ENCODE results near the gene CTDSPL.

CTDSPL gene

DNA sequence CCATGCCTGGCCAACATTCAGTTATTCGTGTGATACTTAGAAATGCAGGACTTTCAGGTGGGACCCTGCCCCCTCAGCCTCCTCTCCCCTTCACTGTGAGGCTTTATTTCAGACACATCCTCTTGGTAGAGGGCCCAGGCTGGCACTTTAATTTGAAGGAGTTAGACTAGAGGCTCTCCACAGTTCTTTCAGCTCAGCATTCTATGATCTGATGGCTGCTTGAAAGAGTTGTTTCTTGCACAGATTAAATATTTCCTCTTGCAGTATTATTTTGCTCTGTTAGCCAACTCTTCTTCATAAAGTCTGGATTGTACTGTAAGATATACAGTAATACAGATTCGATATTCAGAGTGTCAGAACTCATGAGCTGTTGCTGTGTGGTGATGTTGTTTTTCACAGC lies 35.1 kb downstream of the CTDSPL start:
- no peak for ATAC-seq
- Mint-ChIP-seq H3K4me3 (no peak overlapping the region), H3K4me1 (no peaks in the 10 kb centered on the region), H3K9me3 (no peaks in the 10 kb centered on the region), H3K27me3 (no peaks in the 10 kb centered on the region), H3K27ac (no peak overlapping the region), H3K36me3 (no peaks in the 10 kb centered on the region)

DNA sequence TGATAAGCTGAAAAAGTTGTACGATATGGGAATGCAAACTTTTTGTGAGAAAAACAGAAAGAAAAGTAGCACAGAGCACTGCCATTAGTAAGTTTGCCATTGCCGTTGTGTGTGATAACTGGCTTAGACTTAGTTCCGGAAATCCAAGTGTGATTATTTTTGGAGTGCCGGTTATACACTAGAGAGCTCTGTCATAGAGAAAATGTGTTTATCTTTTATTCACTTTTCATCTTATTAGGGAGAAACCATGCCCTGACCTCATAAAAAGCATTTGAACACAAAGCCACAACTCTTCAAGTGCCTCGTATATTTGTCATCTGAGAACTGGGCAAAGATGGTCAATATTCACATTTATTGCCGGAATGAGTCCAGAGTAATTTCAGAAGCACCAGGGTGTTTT lies 36.1 kb downstream of the CTDSPL start:
- no peak for ATAC-seq
- peaks cover 6% of the 10 kb centered on the region for H3K27me3 Mint-ChIP-seq
- H3K27ac Mint-ChIP-seq, result no peak overlapping the region
- no peaks in the 10 kb centered on the region for H3K9me3 Mint-ChIP-seq
- H3K4me1 Mint-ChIP-seq, result no peaks in the 10 kb centered on the region
- H3K4me3 Mint-ChIP-seq, result no peak overlapping the region
- H3K36me3 Mint-ChIP-seq, result no peaks in the 10 kb centered on the region

DNA sequence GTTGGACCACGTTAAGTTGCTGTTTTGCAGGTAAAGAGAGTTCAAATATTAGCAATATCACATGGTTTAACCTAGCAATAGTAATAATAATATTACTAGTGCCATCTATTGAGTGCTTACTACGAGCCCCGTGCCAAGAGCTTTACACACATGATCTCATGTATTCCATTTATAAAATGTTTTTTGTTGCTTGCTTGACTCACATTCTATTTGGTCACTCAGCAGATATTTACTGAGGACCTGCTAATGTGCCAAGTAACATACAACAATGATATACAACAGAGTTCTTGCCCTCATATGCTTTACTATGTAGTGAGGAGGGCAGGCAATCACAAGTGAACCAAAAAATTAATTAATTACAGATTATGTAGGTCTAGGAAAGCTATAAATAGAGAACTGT lies 36.7 kb downstream of the CTDSPL start:
- Mint-ChIP-seq H3K36me3 (no peaks in the 10 kb centered on the region), H3K27ac (no peak overlapping the region), H3K27me3 (peaks cover 11% of the 10 kb centered on the region), H3K4me3 (no peak overlapping the region), H3K4me1 (no peaks in the 10 kb centered on the region), H3K9me3 (no peaks in the 10 kb centered on the region)
- no peak for ATAC-seq

GRCh38 chr3:37899101-37899707 lies 37.5 kb downstream of the CTDSPL start:
- peaks cover 11% of the 10 kb centered on the region for H3K27me3 Mint-ChIP-seq
- H3K36me3 Mint-ChIP-seq, result no peaks in the 10 kb centered on the region
- ATAC-seq, result peak; percentile 25
- no peaks in the 10 kb centered on the region for H3K9me3 Mint-ChIP-seq
- no peaks in the 10 kb centered on the region for H3K4me1 Mint-ChIP-seq
- no peak overlapping the region for H3K27ac Mint-ChIP-seq
- no peak overlapping the region for H3K4me3 Mint-ChIP-seq

GRCh38 chr3:37899711-37900306 lies 38.1 kb downstream of the CTDSPL start:
- Mint-ChIP-seq H3K36me3 (no peaks in the 10 kb centered on the region), H3K9me3 (no peaks in the 10 kb centered on the region), H3K4me3 (no peak overlapping the region), H3K4me1 (no peaks in the 10 kb centered on the region), H3K27me3 (peaks cover 11% of the 10 kb centered on the region), H3K27ac (no peak overlapping the region)
- ATAC-seq, result no peak

DNA sequence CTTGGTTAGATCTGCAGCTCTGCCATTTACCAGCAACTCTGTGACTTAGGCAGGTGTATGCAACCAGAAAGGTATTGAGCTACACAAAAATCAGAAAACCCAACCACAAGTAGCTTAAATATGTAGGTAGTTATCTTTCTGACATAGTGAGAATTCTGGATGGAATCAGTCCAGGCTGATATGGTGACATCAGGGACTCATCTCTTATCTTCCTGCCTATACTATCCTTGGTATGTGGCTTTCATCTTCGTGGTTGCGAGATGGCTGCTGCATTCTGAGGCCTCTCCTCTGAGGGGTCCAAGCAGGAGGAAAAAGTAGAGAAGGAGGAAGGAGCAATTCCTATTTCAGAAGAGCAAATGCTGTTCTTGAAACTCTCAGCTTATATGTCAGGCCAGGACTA lies 40.0 kb downstream of the CTDSPL start:
- no peak for ATAC-seq
- H3K4me1 Mint-ChIP-seq, result no peaks in the 10 kb centered on the region

GRCh38 chr3:37902674-37903073 lies 41.0 kb downstream of the CTDSPL start:
- H3K4me1 Mint-ChIP-seq, result peaks cover 6% of the 10 kb centered on the region
- no peak for ATAC-seq
- no peak overlapping the region for H3K27ac Mint-ChIP-seq
- no peaks in the 10 kb centered on the region for H3K9me3 Mint-ChIP-seq
- H3K36me3 Mint-ChIP-seq, result no peaks in the 10 kb centered on the region
- no peak overlapping the region for H3K4me3 Mint-ChIP-seq
- H3K27me3 Mint-ChIP-seq, result peaks cover 24% of the 10 kb centered on the region

More for the DNA sequence above, 40.0 kb downstream of the CTDSPL start:
- Mint-ChIP-seq H3K9me3 (no peaks in the 10 kb centered on the region), H3K27me3 (peaks cover 23% of the 10 kb centered on the region), H3K4me3 (no peak overlapping the region), H3K27ac (no peak overlapping the region), H3K36me3 (no peaks in the 10 kb centered on the region)

GRCh38 chr3:37903320-37903719 lies 41.6 kb downstream of the CTDSPL start:
- H3K4me3 Mint-ChIP-seq, result no peak overlapping the region
- H3K36me3 Mint-ChIP-seq, result no peaks in the 10 kb centered on the region
- peaks cover 6% of the 10 kb centered on the region for H3K4me1 Mint-ChIP-seq
- ATAC-seq, result no peak
- H3K9me3 Mint-ChIP-seq, result no peaks in the 10 kb centered on the region
- H3K27ac Mint-ChIP-seq, result no peak overlapping the region
- H3K27me3 Mint-ChIP-seq, result peaks cover 24% of the 10 kb centered on the region

GRCh38 chr3:37903734-37904133 lies 42.1 kb downstream of the CTDSPL start:
- H3K36me3 Mint-ChIP-seq, result no peaks in the 10 kb centered on the region
- H3K4me3 Mint-ChIP-seq, result no peak overlapping the region
- no peaks in the 10 kb centered on the region for H3K9me3 Mint-ChIP-seq
- ATAC-seq, result no peak
- H3K27me3 Mint-ChIP-seq, result peaks cover 24% of the 10 kb centered on the region
- H3K4me1 Mint-ChIP-seq, result peaks cover 6% of the 10 kb centered on the region
- H3K27ac Mint-ChIP-seq, result no peak overlapping the region

DNA sequence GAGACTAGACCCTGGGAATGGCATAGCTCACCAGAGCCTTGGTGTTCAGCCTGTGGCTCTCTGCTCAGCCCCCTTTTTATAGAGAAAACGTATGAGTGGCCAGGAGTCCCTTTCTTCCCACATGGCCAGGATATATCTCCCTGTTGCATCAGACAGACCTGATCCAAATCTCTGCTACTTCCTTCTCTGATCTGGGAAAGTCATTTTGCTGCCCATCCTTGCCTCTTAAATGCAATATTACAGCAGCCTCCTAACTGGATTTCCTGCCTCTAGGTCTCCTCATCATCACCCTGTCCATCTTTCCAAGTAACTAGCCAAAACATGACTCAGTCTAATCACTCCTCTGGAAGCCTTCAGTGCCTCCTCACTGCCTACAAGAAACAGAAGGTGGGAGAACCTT lies 42.9 kb downstream of the CTDSPL start:
- no peaks in the 10 kb centered on the region for H3K36me3 Mint-ChIP-seq
- H3K4me1 Mint-ChIP-seq, result peaks cover 6% of the 10 kb centered on the region
- H3K9me3 Mint-ChIP-seq, result no peaks in the 10 kb centered on the region
- H3K4me3 Mint-ChIP-seq, result no peak overlapping the region
- ATAC-seq, result no peak
- H3K27me3 Mint-ChIP-seq, result peaks cover 24% of the 10 kb centered on the region
- H3K27ac Mint-ChIP-seq, result no peak overlapping the region

GRCh38 chr3:37905346-37905745 lies 43.7 kb downstream of the CTDSPL start:
- Mint-ChIP-seq H3K36me3 (no peaks in the 10 kb centered on the region), H3K4me3 (no peak overlapping the region), H3K27me3 (peaks cover 24% of the 10 kb centered on the region), H3K27ac (no peak overlapping the region), H3K9me3 (no peaks in the 10 kb centered on the region), H3K4me1 (peaks cover 6% of the 10 kb centered on the region)
- ATAC-seq, result no peak

DNA sequence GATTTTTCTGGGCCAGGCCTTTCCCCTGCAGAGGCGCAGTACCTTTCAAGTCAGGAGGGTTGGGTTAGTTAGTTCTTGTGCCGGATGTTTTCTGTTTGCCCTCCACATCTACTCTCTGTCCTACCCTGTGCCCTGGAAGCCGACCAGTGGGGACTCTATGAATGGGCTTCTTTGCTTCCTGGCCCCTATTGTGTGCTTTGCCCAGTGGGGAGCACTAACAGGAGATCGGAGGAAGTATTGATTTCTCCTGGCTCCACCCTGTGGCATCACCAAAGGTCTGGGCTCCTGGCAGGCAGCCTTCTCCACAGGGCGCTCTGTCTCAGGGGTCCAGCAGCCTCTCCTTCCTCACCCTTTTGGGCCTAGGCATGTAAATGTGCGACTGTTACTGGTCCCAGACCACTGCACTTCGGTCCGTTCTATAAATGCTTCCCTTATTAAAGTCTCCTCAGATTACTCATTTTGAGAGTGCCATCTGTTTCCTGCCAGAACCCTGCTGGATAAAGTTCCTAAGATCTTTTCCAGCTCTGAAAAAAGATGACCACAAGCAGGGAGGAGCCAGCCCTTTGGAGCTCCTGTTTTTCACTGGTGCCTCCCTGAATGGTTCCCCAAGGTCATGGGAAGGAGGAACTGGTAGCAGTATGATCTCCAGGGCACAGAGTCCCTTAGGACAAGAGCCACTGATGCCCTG lies 44.5 kb downstream of the CTDSPL start:
- Mint-ChIP-seq H3K27ac (no peak overlapping the region), H3K4me3 (no peak overlapping the region), H3K9me3 (no peaks in the 10 kb centered on the region), H3K4me1 (peaks cover 6% of the 10 kb centered on the region), H3K27me3 (peaks cover 24% of the 10 kb centered on the region), H3K36me3 (no peaks in the 10 kb centered on the region)
- no peak for ATAC-seq

DNA sequence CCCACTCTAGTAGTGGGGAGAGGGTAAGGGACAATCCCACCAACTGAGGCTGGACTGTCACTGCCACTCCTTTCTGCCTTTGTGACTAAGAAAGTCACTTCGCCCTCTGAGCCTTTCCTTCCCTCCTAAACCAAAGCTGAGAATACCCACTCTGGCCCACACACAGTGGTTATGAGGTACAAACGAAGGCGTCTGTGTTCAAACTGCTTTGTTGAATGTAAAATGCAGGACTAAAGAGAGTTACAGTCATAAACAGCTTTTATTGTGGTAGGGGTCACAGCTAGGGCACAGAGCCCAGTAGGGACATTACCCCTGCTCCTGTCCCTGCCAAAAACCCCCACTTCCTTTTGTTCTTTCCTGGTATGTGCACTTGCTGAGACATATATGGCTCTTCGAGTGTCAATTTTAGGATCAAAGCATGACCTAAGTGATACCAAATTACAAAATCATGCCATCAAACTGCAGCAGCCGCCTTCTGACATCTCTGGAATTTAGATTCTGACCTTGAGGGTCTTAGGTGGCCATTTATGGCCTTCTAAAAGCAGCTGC lies 45.1 kb downstream of the CTDSPL start:
- Mint-ChIP-seq H3K4me3 (no peak overlapping the region), H3K27ac (no peak overlapping the region), H3K27me3 (peaks cover 24% of the 10 kb centered on the region), H3K4me1 (peaks cover 6% of the 10 kb centered on the region), H3K36me3 (no peaks in the 10 kb centered on the region), H3K9me3 (no peaks in the 10 kb centered on the region)
- ATAC-seq, result peak; percentile 4

- H3K9me3 Mint-ChIP-seq, result no peaks in the 10 kb centered on the region
- no peak overlapping the region for H3K27ac Mint-ChIP-seq
- no peaks in the 10 kb centered on the region for H3K36me3 Mint-ChIP-seq
- H3K27me3 Mint-ChIP-seq, result peaks cover 22% of the 10 kb centered on the region
- H3K4me1 Mint-ChIP-seq, result peaks cover 6% of the 10 kb centered on the region
- H3K4me3 Mint-ChIP-seq, result no peak overlapping the region
- ATAC-seq, result no peak
Observed at GRCh38 chr3:37907371-37907770, 45.7 kb downstream of the CTDSPL start.

DNA sequence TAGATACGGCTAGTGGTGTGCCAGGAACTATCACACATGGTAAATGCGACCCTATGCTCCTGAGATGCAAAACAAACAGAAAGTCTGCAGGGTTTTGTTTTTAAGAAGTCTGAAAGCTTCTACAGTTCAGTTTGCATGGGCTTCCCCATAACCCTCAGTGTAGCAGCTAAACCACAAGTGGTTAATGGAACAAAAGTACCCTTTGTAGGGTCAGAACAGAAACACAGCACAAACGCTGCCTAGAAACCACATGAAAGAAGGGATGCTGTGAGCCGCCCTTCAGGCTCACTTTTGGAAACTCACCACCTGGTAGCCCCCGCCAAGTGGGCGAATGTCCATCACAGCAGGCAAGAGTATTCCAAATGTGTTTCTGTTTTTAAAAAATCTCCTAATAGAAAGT lies 46.2 kb downstream of the CTDSPL start:
- Mint-ChIP-seq H3K27me3 (peaks cover 16% of the 10 kb centered on the region), H3K36me3 (no peaks in the 10 kb centered on the region), H3K4me3 (no peak overlapping the region), H3K4me1 (peaks cover 6% of the 10 kb centered on the region), H3K27ac (no peak overlapping the region), H3K9me3 (no peaks in the 10 kb centered on the region)
- peak; percentile 73 for ATAC-seq
